ENCODE measurements around the gene PHACTR1. TPM values are rescaled to one million over a fixed set of nuclear protein-coding genes. Genes with fewer than 3 reads are reported as not detected.

The PHACTR1 gene
- total and polyA plus RNA-seq, 2 of the 4 experiments (the other 2 are of a cell fraction) = not detected

DNA sequence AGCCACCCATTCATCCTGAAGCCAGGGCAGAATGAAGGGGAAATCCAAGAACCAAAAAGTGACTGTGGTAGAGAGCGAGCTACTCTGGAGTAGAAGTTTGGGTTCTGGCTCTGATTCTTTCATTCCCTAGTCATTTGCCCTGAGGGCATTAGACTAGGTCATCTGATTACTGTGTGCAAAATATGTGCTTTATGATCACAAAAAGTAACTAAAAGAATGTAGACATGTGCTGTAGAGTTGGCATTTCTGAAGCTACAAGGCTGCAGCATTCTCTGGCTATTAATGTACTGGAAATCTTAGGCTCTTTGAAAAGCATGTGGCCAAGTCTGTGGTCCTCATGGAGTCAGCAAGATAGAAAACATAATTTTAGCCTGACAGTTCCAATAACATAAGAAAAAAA lies 517.6 kb downstream of the PHACTR1 start:
- WGBS, 2 experiments (ENCODE audit: extremely low coverage in 2 of 2, insufficient read length in 1 of 2) = no CpG with 5 or more reads among the region's 1 CpG
- Histone ChIP-seq H2AFZ (replicated peaks; ENCODE audit: low read length, poor library complexity) (no peak overlapping the region), H2BK5ac (ENCODE audit: low read depth, low read length, poor library complexity, severe bottlenecking) (no peak overlapping the region), H4K8ac (ENCODE audit: low read depth in 2 of 2, low read length in 2 of 2) (no peak overlapping the region), H2AK9ac (replicated peaks; ENCODE audit: low read depth, low read length, poor library complexity) (no peak overlapping the region), H2AK5ac (ENCODE audit: low read depth, low read length) (no peak overlapping the region), H3K4me1 (ENCODE audit: control insufficient read depth, insufficient read depth, low read length) (no peaks in the 10 kb centered on the region), H3K9me3 (ENCODE audit: control insufficient read depth, insufficient read depth, low read length) (no peaks in the 10 kb centered on the region), H3K79me1 (ENCODE audit: low read depth in 1 of 2, low read length in 2 of 2) (no peaks in the 10 kb centered on the region), H4K91ac (ENCODE audit: insufficient read depth, low read depth, low read length) (no peak overlapping the region), H3K14ac (replicated peaks; ENCODE audit: low read depth, low read length) (no peak overlapping the region), H2BK120ac (ENCODE audit: low read depth, low read length) (no peak overlapping the region), H3K9me1 (ENCODE audit: insufficient read depth, low read length) (no peaks in the 10 kb centered on the region), H3K27ac (ENCODE audit: insufficient read depth, low read length) (no peak overlapping the region), H4K5ac (ENCODE audit: low read depth, low read length) (no peak overlapping the region), H3K4me2 (ENCODE audit: low read depth, low read length) (no peak overlapping the region), H3K18ac (ENCODE audit: low read depth, low read length) (no peak overlapping the region), H2BK20ac (ENCODE audit: low read depth, low read length) (no peak overlapping the region), H2BK15ac (ENCODE audit: low read depth, low read length) (no peak overlapping the region), H3K56ac (ENCODE audit: extremely low read depth, insufficient read depth, low read length) (no peak overlapping the region), H3K4ac (ENCODE audit: low read depth, low read length) (no peak overlapping the region), H3K27me3 (ENCODE audit: control insufficient read depth, insufficient read depth, low read length) (peaks cover 1% of the 10 kb centered on the region; the same call in 1 of the 2 replicates), H3K9ac (ENCODE audit: low read depth, low read length) (no peak overlapping the region), H3K4me3 (ENCODE audit: insufficient read depth, low read depth, low read length) (no peak overlapping the region), H4K20me1 (ENCODE audit: insufficient read depth, low read length) (no peaks in the 10 kb centered on the region), H3K23ac (ENCODE audit: low read depth, low read length) (no peak overlapping the region), H3K36me3 (ENCODE audit: control insufficient read depth, insufficient read depth, low read length) (no peaks in the 10 kb centered on the region)
- intact Hi-C loops (cut with micrococcal nuclease) (no loop called here), in situ Hi-C loops (cut with MboI; ENCODE audit: low sequenced_read_pairs) (no loop called here), dilution Hi-C loops (cut with HindIII; ENCODE audit: low sequenced_read_pairs, unreplicated experiment) (no loop called here)
- CTCF ChIA-PET = interaction anchor here (0.9 kb wide), 1 partner anchor 39 kb away, joined by 3 read pairs; no protein-coding TSS in a partner anchor
- no TSS peak for BruUV-seq (replicated peaks)
- POLR2A ChIA-PET (ENCODE audit: unreplicated experiment) = no interaction called here
- no peak for ATAC-seq (ENCODE audit: low read depth)
- no peak for TF ChIP-seq RCOR1 (IDR thresholded peaks at IDR 0.05; ENCODE audit: insufficient replicate concordance, low read length)
- TF ChIP-seq SMC3 (IDR thresholded peaks at IDR 0.05; ENCODE audit: low read depth, low read length) = no peak
- TF ChIP-seq RFX5 (IDR thresholded peaks at IDR 0.05; ENCODE audit: low read depth, low read length) = no peak
- TF ChIP-seq, protein P1, sequence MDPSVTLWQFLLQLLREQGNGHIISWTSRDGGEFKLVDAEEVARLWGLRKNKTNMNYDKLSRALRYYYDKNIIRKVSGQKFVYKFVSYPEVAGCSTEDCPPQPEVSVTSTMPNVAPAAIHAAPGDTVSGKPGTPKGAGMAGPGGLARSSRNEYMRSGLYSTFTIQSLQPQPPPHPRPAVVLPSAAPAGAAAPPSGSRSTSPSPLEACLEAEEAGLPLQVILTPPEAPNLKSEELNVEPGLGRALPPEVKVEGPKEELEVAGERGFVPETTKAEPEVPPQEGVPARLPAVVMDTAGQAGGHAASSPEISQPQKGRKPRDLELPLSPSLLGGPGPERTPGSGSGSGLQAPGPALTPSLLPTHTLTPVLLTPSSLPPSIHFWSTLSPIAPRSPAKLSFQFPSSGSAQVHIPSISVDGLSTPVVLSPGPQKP (IDR thresholded peaks at IDR 0.05; ENCODE audit: borderline replicate concordance, low read depth, low read length) = no peak
- TF ChIP-seq MAFK (IDR thresholded peaks at IDR 0.05; ENCODE audit: low read depth, low read length) = no peak
- TF ChIP-seq MAZ (IDR thresholded peaks at IDR 0.05; ENCODE audit: borderline replicate concordance, low read depth, low read length) = no peak
- TF ChIP-seq BHLHE40 (IDR thresholded peaks at IDR 0.05; ENCODE audit: low read depth, low read length) = no peak
- no peak for TF ChIP-seq NFE2L2 (IDR thresholded peaks at IDR 0.05; ENCODE audit: low read depth, low read length)
- TF ChIP-seq RAD21 (IDR thresholded peaks at IDR 0.05; ENCODE audit: low read length) = no peak
- no peak for TF ChIP-seq POLR2A (IDR thresholded peaks at IDR 0.05; ENCODE audit: low read depth, low read length)
- TF ChIP-seq, protein P2, sequence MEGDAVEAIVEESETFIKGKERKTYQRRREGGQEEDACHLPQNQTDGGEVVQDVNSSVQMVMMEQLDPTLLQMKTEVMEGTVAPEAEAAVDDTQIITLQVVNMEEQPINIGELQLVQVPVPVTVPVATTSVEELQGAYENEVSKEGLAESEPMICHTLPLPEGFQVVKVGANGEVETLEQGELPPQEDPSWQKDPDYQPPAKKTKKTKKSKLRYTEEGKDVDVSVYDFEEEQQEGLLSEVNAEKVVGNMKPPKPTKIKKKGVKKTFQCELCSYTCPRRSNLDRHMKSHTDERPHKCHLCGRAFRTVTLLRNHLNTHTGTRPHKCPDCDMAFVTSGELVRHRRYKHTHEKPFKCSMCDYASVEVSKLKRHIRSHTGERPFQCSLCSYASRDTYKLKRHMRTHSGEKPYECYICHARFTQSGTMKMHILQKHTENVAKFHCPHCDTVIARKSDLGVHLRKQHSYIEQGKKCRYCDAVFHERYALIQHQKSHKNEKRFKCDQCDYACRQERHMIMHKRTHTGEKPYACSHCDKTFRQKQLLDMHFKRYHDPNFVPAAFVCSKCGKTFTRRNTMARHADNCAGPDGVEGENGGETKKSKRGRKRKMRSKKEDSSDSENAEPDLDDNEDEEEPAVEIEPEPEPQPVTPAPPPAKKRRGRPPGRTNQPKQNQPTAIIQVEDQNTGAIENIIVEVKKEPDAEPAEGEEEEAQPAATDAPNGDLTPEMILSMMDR (conservative IDR thresholded peaks at IDR 0.05; ENCODE audit: low read depth, low read length) = no peak
- TF ChIP-seq, protein P3, sequence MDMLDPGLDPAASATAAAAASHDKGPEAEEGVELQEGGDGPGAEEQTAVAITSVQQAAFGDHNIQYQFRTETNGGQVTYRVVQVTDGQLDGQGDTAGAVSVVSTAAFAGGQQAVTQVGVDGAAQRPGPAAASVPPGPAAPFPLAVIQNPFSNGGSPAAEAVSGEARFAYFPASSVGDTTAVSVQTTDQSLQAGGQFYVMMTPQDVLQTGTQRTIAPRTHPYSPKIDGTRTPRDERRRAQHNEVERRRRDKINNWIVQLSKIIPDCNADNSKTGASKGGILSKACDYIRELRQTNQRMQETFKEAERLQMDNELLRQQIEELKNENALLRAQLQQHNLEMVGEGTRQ (IDR thresholded peaks at IDR 0.05; ENCODE audit: low read depth, low read length) = no peak
- no peak for DNase-seq
